Measurements from ENCODE around the gene OR13C8.

- TF ChIP-seq CREB1 (IDR thresholded peaks at IDR 0.05; ENCODE audit: low read depth) (no peak), CEBPB (IDR thresholded peaks at IDR 0.05) (no peak), TEAD4 (IDR thresholded peaks at IDR 0.05) (no peak), YY1 (IDR thresholded peaks at IDR 0.05; ENCODE audit: low read depth) (no peak), EP300 (IDR thresholded peaks at IDR 0.05; ENCODE audit: borderline replicate concordance) (no peak), EGR1 (IDR thresholded peaks at IDR 0.05) (no peak), MAX (IDR thresholded peaks at IDR 0.05) (no peak), TAF1 (IDR thresholded peaks at IDR 0.05; ENCODE audit: low read depth) (no peak), REST (IDR thresholded peaks at IDR 0.05; ENCODE audit: low read depth) (no peak)
Observed at GRCh38 chr9:104564358-104564757, 4.6 kb upstream of the OR13C8 start.

All from Ishikawa (cell line).